ENCODE data around the gene TPMT.
A peak's percentile ranks its signal among the peaks of the same experiment; 100 is the strongest.

TPMT gene

GRCh38 chr6:18132346-18132745 lies 22.5 kb downstream of the TPMT start:
- Histone ChIP-seq H3K9me2 (ENCODE audit: low read depth, low read length) (no peaks in the 10 kb centered on the region), H3K27me3 (ENCODE audit: insufficient read depth, low read length) (no peaks in the 10 kb centered on the region), H2AFZ (ENCODE audit: low read length) (no peak overlapping the region), H3K9me3 (ENCODE audit: low read length) (no peaks in the 10 kb centered on the region), H4K20me1 (ENCODE audit: insufficient read depth, low read length) (no peaks in the 10 kb centered on the region), H3K27ac (ENCODE audit: low read depth, low read length, poor library complexity, severe bottlenecking) (no peak overlapping the region), H3F3A (ENCODE audit: insufficient read depth, low read length) (no peaks in the 10 kb centered on the region), H3K36me3 (ENCODE audit: insufficient read depth, low read length) (peaks cover 11% of the 10 kb centered on the region; the same call in 1 of the 2 replicates), H3K4me2 (ENCODE audit: low read length) (no peak overlapping the region), H3K4me1 (ENCODE audit: insufficient read depth, low read length, severe bottlenecking) (no peaks in the 10 kb centered on the region), H3K4me3 (ENCODE audit: low read depth, low read length, poor library complexity, severe bottlenecking) (no peak overlapping the region), H3K79me2 (ENCODE audit: insufficient read depth, low read length) (no peaks in the 10 kb centered on the region), H3K9ac (ENCODE audit: low read length) (no peak overlapping the region)
- TF ChIP-seq EZH2 (IDR thresholded peaks at IDR 0.05; ENCODE audit: borderline replicate concordance, low read length) (no peak), CTCF (IDR thresholded peaks at IDR 0.05; ENCODE audit: low read length) (no peak)

GRCh38 chr6:18126121-18126520 lies 28.8 kb downstream of the TPMT start:
- Histone ChIP-seq H3K9me3 (ENCODE audit: low read length) (no peaks in the 10 kb centered on the region), H3K27me3 (ENCODE audit: insufficient read depth, low read length) (no peaks in the 10 kb centered on the region), H4K20me1 (ENCODE audit: insufficient read depth, low read length) (no peaks in the 10 kb centered on the region), H3K79me2 (ENCODE audit: insufficient read depth, low read length) (no peaks in the 10 kb centered on the region), H3F3A (ENCODE audit: insufficient read depth, low read length) (no peaks in the 10 kb centered on the region), H3K9me2 (ENCODE audit: low read depth, low read length) (no peaks in the 10 kb centered on the region), H3K4me1 (ENCODE audit: insufficient read depth, low read length, severe bottlenecking) (peaks cover 16% of the 10 kb centered on the region), H3K27ac (ENCODE audit: low read depth, low read length, poor library complexity, severe bottlenecking) (no peak overlapping the region), H2AFZ (ENCODE audit: low read length) (no peak overlapping the region), H3K9ac (ENCODE audit: low read length) (no peak overlapping the region), H3K36me3 (ENCODE audit: insufficient read depth, low read length) (0 out of 2 replicates have a peak, but pooled peaks cover 4% of the 10 kb centered on the region), H3K4me2 (ENCODE audit: low read length) (no peak overlapping the region), H3K4me3 (ENCODE audit: low read depth, low read length, poor library complexity, severe bottlenecking) (no peak overlapping the region)
- TF ChIP-seq EZH2 (IDR thresholded peaks at IDR 0.05; ENCODE audit: borderline replicate concordance, low read length) (no peak), CTCF (IDR thresholded peaks at IDR 0.05; ENCODE audit: low read length) (no peak)

- H3K9ac ChIP-seq (ENCODE audit: low read length): peak within 1 kb of the TSS; percentile 61
- no peaks in the 10 kb centered on the region for H4K20me1 ChIP-seq (ENCODE audit: insufficient read depth, low read length)
- no peak within 1 kb of the TSS for H3K27ac ChIP-seq (ENCODE audit: low read depth, low read length, poor library complexity, severe bottlenecking)
- peak within 1 kb of the TSS; percentile 97 for H2AFZ ChIP-seq (ENCODE audit: low read length)
- H3K9me3 ChIP-seq (ENCODE audit: low read length): no peaks in the 10 kb centered on the region
- H3K4me3 ChIP-seq (ENCODE audit: low read depth, low read length, poor library complexity, severe bottlenecking): peak within 1 kb of the TSS; percentile 65
- H3F3A ChIP-seq (ENCODE audit: insufficient read depth, low read length): no peaks in the 10 kb centered on the region
- no peaks in the 10 kb centered on the region for H3K9me2 ChIP-seq (ENCODE audit: low read depth, low read length)
- peak within 1 kb of the TSS; percentile 87 for H3K4me2 ChIP-seq (ENCODE audit: low read length)
- H3K4me1 ChIP-seq (ENCODE audit: insufficient read depth, low read length, severe bottlenecking): peaks cover 16% of the 10 kb centered on the region
- H3K79me2 ChIP-seq (ENCODE audit: insufficient read depth, low read length): no peaks in the 10 kb centered on the region
- TF ChIP-seq CTCF (IDR thresholded peaks at IDR 0.05; ENCODE audit: low read length) (peak; percentile 76), EZH2 (IDR thresholded peaks at IDR 0.05; ENCODE audit: borderline replicate concordance, low read length) (no peak)
- H3K27me3 ChIP-seq (ENCODE audit: insufficient read depth, low read length): no peaks in the 10 kb centered on the region
- H3K36me3 ChIP-seq (ENCODE audit: insufficient read depth, low read length): no peaks in the 10 kb centered on the region
Measured at GRCh38 chr6:18122128-18123093, 32.5 kb downstream of the TPMT start, which contains the start of gene NHLRC1. Gene NHLRC1, minus strand, starts transcription at chr6:18122677. Its CDS starts 71 bp downstream, at chr6:18122606.
